Measurements from ENCODE around the gene LARP1.
"Not testable (repeated sequence)": the region's sequence is repeated elsewhere in the genome, so short reads cannot be mapped to it uniquely, and the experiment has no call there.

The LARP1 gene

DNA sequence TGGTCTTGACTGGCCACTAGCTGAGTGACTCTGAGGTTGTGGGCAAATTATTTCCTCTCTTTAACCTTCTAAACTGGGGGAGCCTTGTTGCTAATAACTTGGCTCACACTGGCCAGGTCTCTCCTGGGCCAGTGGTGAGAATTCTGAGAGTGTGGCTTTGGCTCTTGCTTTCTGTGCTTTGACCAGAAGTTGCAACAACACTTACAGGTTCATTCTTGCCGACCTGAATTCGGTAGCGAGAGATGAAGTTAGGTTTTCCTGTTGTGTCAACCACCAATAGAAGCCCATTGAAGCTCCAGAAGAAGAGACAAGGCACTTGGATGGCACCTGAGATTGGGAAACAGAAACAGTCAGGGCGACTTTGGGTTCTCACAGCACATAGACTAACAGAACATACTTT, 75.4 kb downstream of the LARP1 start:
- Histone ChIP-seq H3K36me3 (ENCODE audit: insufficient read depth, low read length) (no peaks in the 10 kb centered on the region), H3K9me3 (ENCODE audit: insufficient read depth, low read depth, low read length) (no peaks in the 10 kb centered on the region), H3K4me3 (ENCODE audit: low read length, poor library complexity, severe bottlenecking) (no peak overlapping the region), H4K20me1 (ENCODE audit: insufficient read depth, low read length, poor library complexity, severe bottlenecking) (no peaks in the 10 kb centered on the region), H3K79me2 (ENCODE audit: insufficient read depth, low read length) (no peaks in the 10 kb centered on the region), H2AFZ (ENCODE audit: low read length) (no peak overlapping the region), H3K27me3 (ENCODE audit: insufficient read depth, low read length, poor library complexity, severe bottlenecking) (no peaks in the 10 kb centered on the region), H3K9ac (ENCODE audit: low read depth, low read length, poor library complexity, severe bottlenecking) (no peak overlapping the region), H3K9me2 (replicated peaks; ENCODE audit: low read depth, low read length) (no peaks in the 10 kb centered on the region), H3K4me2 (ENCODE audit: low read depth, low read length, poor library complexity, severe bottlenecking) (no peak overlapping the region), H3F3A (ENCODE audit: low read depth) (no peaks in the 10 kb centered on the region), H3K4me1 (ENCODE audit: insufficient read depth, low read length, poor library complexity, severe bottlenecking) (no peaks in the 10 kb centered on the region)
- TF ChIP-seq EZH2phosphoT487 (IDR thresholded peaks at IDR 0.05; ENCODE audit: borderline replicate concordance): no peak
- TF ChIP-seq, protein P1, sequence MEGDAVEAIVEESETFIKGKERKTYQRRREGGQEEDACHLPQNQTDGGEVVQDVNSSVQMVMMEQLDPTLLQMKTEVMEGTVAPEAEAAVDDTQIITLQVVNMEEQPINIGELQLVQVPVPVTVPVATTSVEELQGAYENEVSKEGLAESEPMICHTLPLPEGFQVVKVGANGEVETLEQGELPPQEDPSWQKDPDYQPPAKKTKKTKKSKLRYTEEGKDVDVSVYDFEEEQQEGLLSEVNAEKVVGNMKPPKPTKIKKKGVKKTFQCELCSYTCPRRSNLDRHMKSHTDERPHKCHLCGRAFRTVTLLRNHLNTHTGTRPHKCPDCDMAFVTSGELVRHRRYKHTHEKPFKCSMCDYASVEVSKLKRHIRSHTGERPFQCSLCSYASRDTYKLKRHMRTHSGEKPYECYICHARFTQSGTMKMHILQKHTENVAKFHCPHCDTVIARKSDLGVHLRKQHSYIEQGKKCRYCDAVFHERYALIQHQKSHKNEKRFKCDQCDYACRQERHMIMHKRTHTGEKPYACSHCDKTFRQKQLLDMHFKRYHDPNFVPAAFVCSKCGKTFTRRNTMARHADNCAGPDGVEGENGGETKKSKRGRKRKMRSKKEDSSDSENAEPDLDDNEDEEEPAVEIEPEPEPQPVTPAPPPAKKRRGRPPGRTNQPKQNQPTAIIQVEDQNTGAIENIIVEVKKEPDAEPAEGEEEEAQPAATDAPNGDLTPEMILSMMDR (conservative IDR thresholded peaks at IDR 0.05; ENCODE audit: low read length): no peak

DNA sequence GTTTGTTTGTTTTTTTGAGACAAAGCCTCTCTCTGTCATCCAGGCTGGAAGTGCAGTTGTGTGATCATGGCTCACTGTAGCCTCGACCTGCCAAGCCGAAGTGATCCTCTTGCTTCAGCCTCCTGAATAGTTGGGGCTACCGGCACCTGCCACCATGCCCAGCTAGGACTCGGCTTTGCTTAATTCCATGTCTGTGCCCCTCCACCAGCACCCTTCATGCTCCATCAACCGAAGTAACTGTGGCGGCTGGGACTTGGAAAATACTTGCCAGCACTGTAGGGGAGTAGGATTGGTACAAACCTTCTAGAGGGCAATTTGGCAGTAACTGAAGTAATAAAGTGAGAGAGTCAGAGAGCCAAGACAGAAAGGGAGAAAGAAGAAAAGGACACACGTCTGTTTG, 76.3 kb downstream of the LARP1 start:
- H3K79me2 ChIP-seq (ENCODE audit: insufficient read depth, low read length): no peaks in the 10 kb centered on the region
- no peaks in the 10 kb centered on the region for H3K27me3 ChIP-seq (ENCODE audit: insufficient read depth, low read length, poor library complexity, severe bottlenecking)
- no peaks in the 10 kb centered on the region for H3K4me1 ChIP-seq (ENCODE audit: insufficient read depth, low read length, poor library complexity, severe bottlenecking)
- no peaks in the 10 kb centered on the region for H3F3A ChIP-seq (ENCODE audit: low read depth)
- no peaks in the 10 kb centered on the region for H3K9me2 ChIP-seq (replicated peaks; ENCODE audit: low read depth, low read length)
- H3K9ac ChIP-seq (ENCODE audit: low read depth, low read length, poor library complexity, severe bottlenecking): no peak overlapping the region
- H2AFZ ChIP-seq (ENCODE audit: low read length): no peak overlapping the region
- H3K4me2 ChIP-seq (ENCODE audit: low read depth, low read length, poor library complexity, severe bottlenecking): no peak overlapping the region
- H3K36me3 ChIP-seq (ENCODE audit: insufficient read depth, low read length): no peaks in the 10 kb centered on the region
- no peaks in the 10 kb centered on the region for H3K9me3 ChIP-seq (ENCODE audit: insufficient read depth, low read depth, low read length)
- TF ChIP-seq EZH2phosphoT487 (IDR thresholded peaks at IDR 0.05; ENCODE audit: borderline replicate concordance): no peak
- TF ChIP-seq, protein P1 (conservative IDR thresholded peaks at IDR 0.05; ENCODE audit: low read length): no peak
- no peak overlapping the region for H3K4me3 ChIP-seq (ENCODE audit: low read length, poor library complexity, severe bottlenecking)
- no peaks in the 10 kb centered on the region for H4K20me1 ChIP-seq (ENCODE audit: insufficient read depth, low read length, poor library complexity, severe bottlenecking)

DNA sequence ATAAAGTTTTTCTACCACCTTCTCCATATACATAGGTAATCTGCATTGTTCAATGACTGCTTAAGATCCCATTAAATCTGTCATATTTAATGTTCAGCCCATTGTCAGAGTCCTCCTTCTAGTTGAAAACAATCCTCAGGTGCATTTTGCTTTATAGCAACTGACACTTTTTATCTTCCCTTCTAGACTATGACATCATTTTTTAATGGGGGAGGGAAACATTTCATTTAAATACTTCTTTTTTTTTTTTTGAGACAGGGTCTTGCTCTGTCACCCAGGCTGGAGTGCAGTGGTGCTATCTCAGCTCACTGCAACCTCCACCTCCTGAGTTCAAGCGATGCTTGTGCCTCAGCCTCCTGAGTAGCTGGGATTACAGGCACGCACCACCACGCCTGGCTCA, 77.6 kb downstream of the LARP1 start:
- not testable (repeated sequence) for H2AFZ ChIP-seq (ENCODE audit: low read length); H3F3A ChIP-seq (ENCODE audit: low read depth); H3K9me3 ChIP-seq (ENCODE audit: insufficient read depth, low read depth, low read length); H3K36me3 ChIP-seq (ENCODE audit: insufficient read depth, low read length); H3K27me3 ChIP-seq (ENCODE audit: insufficient read depth, low read length, poor library complexity, severe bottlenecking); H3K4me3 ChIP-seq (ENCODE audit: low read length, poor library complexity, severe bottlenecking); H3K4me1 ChIP-seq (ENCODE audit: insufficient read depth, low read length, poor library complexity, severe bottlenecking); H4K20me1 ChIP-seq (ENCODE audit: insufficient read depth, low read length, poor library complexity, severe bottlenecking); H3K4me2 ChIP-seq (ENCODE audit: low read depth, low read length, poor library complexity, severe bottlenecking); H3K9ac ChIP-seq (ENCODE audit: low read depth, low read length, poor library complexity, severe bottlenecking); H3K79me2 ChIP-seq (ENCODE audit: insufficient read depth, low read length); H3K9me2 ChIP-seq (replicated peaks; ENCODE audit: low read depth, low read length)

DNA sequence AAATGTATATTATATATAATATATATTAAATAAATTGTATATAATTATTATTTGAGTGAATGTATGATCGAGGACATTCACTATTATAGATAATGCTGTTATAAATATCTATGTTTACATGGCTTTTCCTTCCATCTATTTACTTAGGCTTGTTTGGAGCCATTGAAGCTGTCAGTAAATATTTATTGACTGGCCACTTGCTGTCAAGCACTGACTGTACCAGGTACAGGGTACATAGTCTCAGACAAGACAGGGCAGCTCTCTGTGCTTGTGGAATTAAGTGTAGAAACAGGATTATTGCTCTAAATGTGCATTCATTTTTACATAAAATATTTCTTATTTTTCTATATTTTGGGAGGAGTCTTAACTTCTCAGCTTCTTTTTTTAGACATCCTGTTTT, 78.9 kb downstream of the LARP1 start:
- Histone ChIP-seq H2AFZ (ENCODE audit: low read length) (no peak overlapping the region), H3F3A (ENCODE audit: low read depth) (no peaks in the 10 kb centered on the region), H3K36me3 (ENCODE audit: insufficient read depth, low read length) (no peaks in the 10 kb centered on the region), H3K9me2 (replicated peaks; ENCODE audit: low read depth, low read length) (no peaks in the 10 kb centered on the region), H3K27me3 (ENCODE audit: insufficient read depth, low read length, poor library complexity, severe bottlenecking) (no peaks in the 10 kb centered on the region), H3K4me3 (ENCODE audit: low read length, poor library complexity, severe bottlenecking) (no peak overlapping the region), H3K9me3 (ENCODE audit: insufficient read depth, low read depth, low read length) (no peaks in the 10 kb centered on the region), H3K79me2 (ENCODE audit: insufficient read depth, low read length) (no peaks in the 10 kb centered on the region), H3K9ac (ENCODE audit: low read depth, low read length, poor library complexity, severe bottlenecking) (no peak overlapping the region), H3K4me2 (ENCODE audit: low read depth, low read length, poor library complexity, severe bottlenecking) (no peak overlapping the region), H3K4me1 (ENCODE audit: insufficient read depth, low read length, poor library complexity, severe bottlenecking) (no peaks in the 10 kb centered on the region), H4K20me1 (ENCODE audit: insufficient read depth, low read length, poor library complexity, severe bottlenecking) (no peaks in the 10 kb centered on the region)
- TF ChIP-seq EZH2phosphoT487 (IDR thresholded peaks at IDR 0.05; ENCODE audit: borderline replicate concordance): no peak
- TF ChIP-seq, protein P1 (conservative IDR thresholded peaks at IDR 0.05; ENCODE audit: low read length): no peak

DNA sequence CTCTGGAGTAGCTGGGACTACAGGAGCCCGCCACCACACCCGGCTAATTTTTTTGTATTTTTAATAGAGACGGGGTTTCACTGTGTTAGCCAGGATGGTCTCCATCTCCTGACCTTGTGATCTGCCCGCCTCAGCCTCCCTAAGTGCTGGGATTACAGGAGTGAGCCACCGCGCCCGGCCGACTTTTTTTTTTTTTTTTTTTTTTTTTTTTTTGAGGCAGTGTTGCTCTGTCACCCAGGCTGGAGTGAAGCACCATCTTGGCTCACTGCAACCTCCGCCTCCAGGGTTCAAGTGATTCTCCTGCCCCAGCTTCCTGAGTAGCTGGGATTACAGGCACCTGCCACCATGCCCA, 80.5 kb downstream of the LARP1 start:
- not testable (repeated sequence) for H3K4me1 ChIP-seq (ENCODE audit: insufficient read depth, low read length, poor library complexity, severe bottlenecking); H3F3A ChIP-seq (ENCODE audit: low read depth); H3K4me3 ChIP-seq (ENCODE audit: low read length, poor library complexity, severe bottlenecking); H3K36me3 ChIP-seq (ENCODE audit: insufficient read depth, low read length); H3K9me3 ChIP-seq (ENCODE audit: insufficient read depth, low read depth, low read length); H3K79me2 ChIP-seq (ENCODE audit: insufficient read depth, low read length); H3K9me2 ChIP-seq (replicated peaks; ENCODE audit: low read depth, low read length); H2AFZ ChIP-seq (ENCODE audit: low read length); H4K20me1 ChIP-seq (ENCODE audit: insufficient read depth, low read length, poor library complexity, severe bottlenecking); H3K27me3 ChIP-seq (ENCODE audit: insufficient read depth, low read length, poor library complexity, severe bottlenecking); H3K9ac ChIP-seq (ENCODE audit: low read depth, low read length, poor library complexity, severe bottlenecking); H3K4me2 ChIP-seq (ENCODE audit: low read depth, low read length, poor library complexity, severe bottlenecking)
